Midbrain (tissue), 1 donor: ENCODE data around the gene SLC22A3.
"Not testable (repeated sequence)": the region's sequence is repeated elsewhere in the genome, so short reads cannot be mapped to it uniquely, and the experiment has no call there.

Experiments used
- DNase-seq: peaks from one replicate; lab custom pipeline; 2025; lab: John Stamatoyannopoulos, UW

Gene SLC22A3

DNA sequence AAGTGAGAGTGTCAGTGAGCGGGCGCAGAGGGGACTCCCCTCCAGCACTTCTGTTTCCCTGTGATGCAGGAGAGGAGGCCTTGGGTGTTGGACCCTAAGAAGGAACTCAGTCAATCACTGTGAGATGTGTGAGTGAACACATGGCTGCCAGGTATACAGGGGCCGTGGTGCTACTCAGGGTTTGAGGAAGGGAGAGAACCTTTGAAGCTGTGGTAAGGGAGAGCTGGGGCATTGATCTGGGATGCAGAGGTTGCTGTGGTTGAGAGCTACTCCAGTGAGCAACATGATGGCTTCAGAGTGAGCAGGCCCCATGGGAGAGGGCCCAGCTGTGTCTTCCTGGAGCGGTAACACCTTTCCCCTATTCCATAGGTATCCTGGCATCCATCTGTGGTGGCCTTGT, 99.2 kb downstream of the SLC22A3 start:
- no peak for DNase-seq

DNA sequence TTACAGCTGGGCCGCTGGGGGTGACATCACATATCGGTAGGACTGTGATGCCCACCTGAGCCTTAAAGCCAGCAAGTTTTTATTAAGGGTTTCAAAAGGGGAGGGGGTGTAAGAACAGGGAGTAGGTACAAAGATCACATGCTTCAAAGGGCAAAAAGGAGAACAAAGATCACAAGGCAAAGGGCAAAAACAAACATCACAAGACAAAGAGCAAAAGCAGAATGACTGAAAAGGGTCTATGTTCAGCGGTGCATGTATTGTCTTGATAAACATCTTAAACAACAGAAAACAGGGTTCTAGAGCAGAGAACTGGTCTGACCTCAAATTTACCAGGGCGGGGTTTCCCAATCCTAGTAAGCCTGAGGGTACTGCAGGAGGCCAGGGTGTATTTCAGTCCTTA, 101.6 kb downstream of the SLC22A3 start:
- not testable (repeated sequence) for DNase-seq

DNA sequence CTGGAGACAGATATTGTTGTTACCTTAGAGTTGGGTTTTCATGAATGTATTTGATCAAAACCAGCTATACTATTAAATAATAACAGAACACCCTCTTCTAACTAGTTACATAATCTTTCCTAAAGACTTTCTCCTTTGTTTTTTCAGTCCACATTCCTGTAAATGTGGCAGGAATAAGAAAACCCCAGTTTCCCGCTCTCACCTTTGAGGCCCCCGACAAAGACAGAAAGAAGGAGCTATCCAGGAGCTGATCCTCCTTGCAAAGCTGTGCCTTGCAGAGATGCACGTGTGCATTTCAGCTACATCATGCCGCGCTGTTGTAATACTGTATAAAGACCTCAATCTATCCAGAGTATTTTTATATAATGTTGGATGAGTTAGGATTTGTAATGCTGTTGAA, 102.7 kb downstream of the SLC22A3 start:
- DNase-seq, result no peak

DNA sequence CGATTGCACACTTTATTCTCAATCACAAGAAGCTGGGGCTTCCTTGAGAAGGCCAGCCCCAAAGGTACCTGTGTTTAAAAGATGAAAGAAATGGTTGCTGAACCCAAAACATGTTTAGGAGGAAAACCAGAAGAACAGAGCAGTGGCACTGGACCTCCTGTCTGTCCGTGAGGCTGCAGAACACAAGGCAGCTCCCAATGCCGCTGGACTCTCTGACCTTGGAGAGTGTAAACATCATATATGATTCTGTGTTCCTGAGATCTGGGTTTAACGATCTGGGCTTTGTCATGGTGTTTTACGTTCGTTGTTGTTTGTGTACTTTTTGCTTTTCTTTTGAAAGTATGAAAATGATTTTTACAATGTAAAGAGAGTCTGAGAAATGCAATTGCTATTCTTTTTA, 106.1 kb downstream of the SLC22A3 start:
- DNase-seq, result no peak

DNA sequence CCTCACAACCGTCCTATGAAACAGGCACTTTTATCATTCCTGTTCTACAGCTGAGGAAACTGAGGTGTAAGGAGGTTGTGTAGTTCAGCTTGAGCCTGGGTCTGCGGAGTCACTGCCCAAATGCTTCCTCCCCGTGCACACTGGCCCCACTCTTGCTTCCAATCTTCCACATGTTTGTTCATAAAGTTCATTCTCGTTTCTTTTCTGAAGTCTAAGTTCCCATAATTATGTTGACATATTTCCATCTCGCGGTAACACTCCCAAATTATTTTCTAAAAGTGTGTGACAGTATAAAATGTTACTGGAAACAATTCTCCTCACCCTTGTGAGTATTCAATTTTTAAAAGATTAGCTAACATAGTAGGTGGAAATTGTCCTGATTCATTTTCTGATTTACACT, 106.9 kb downstream of the SLC22A3 start:
- DNase-seq, result no peak

DNA sequence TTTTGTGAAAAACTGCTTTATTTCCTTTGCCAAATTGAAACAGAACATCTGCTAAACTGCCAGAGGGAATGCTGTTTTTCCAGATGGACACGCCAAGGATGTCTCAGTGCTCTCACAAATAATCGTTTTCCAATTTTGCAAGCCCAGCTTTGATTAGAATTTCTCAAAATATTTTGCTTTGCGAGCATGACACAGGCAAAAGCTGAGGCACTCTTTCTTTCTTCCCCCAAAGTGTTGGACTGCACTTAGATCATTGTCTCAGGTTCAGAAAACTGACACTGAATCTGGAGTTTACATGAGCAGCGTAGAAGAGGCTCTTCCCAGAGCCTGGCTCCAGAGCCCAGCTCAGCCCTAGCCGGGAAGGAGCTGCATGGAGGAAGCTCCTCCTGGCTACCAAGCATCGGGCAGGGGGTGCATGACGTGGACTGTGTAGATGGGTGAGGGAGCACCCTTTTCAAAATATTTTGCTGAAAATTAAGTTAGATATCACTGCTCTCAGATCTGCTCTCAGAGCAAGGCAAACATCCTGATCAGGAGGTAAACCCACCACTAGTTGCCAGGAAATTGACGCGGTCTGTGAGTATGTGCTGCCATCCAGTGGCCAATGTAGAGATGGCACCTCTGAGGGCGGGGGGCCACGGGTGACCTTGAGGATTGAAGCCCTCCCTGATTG, 107.5 kb downstream of the SLC22A3 start:
- peak; percentile 66 for DNase-seq

DNA sequence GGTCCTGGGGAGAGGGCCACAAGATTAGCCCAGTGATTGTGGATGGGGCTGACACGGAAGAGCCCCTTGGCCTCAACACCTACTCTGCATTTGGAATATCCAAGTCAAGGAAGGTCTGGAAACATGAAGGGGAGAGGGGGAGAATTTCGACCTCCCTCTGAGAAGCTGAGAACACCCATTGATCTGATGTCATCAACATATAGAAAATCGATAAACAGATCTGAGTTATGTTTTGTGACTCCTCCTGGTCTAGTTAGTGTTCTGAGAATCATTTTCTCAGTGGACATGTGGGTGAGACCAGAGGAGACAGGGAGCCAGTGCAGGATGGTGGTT, 108.0 kb downstream of the SLC22A3 start:
- no peak for DNase-seq

DNA sequence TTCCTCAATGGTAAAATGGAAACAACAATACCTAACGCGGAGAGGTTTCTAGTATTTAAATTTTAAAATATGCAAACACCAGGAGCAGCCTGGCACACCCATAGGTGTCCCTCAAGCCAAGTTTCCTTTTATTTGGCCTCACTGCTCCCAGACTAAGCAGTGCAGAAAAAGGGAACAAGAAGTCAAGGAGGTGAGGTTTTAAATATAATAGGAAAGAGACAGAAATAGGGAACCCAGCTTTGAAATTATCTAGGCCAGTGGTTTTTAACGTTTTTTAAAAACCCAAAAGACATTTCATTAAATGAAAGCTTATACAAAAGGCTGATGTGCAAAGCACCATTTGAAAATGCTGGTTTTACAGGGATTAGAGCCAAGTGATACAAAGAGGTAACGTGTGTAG, 109.6 kb downstream of the SLC22A3 start:
- DNase-seq, result no peak

DNA sequence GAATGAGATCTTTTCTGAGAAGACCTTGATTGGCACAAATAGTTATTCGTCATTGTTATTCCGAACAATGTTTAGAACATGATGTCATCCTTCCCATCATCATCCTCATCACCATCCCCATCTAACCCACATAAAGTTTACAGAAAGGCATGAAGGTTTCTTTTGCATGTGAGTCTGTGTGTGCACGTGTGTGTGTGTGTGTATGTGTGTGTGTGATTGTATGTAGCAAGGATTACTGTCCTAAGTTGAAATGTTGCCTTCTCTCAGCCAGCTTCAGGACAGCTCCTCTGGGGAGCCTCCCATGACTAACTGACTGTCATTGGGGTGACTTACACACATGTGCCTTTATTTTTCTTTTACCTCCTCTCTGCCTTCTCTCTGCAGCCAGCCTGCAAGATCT, 113.5 kb downstream of the SLC22A3 start:
- DNase-seq, result no peak

DNA sequence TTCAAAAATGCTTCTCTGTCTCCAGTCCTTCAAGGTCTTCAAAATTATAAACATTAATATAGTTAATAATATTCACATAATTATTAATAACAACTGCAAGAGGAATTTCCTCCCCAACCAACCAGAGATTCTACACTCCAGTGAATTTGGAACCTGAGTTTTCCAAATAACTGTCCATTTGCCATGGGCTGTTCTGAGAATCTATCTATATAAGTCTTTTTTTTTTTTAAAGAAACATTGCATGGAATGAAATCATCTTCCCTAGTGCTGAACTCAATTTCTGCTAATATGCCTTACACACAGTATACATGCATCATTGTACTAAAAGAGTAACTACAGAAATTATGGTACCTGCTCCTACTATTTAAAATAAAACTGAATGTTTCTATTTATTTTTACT, 113.9 kb downstream of the SLC22A3 start:
- DNase-seq, result no peak

DNA sequence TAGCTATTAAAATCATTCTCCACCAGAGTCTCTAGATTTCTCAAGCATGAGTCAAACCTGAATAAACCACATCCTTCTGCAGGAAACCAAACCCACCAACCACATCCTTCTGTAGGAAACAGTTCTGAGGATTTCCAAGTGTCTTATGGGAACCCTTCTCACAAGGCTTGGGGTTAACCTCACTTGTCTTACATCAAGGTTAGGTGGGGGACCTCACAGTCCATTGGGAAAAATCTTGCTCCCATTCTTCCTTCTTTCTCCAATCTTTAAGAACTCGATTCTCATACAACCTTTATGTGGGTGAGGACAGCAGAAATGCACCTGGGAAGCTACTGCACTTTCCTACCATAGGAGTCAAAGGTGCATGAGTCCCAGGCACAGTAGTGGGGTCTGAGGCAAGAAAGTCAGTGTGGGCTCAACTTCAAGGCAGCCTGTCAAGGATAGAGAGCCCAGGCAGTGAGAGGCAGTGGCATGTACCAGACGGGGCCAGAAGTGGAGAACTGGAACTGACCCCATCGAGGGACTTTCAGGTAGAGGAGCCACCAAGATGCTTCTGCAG, 114.5 kb downstream of the SLC22A3 start:
- DNase-seq, result no peak

DNA sequence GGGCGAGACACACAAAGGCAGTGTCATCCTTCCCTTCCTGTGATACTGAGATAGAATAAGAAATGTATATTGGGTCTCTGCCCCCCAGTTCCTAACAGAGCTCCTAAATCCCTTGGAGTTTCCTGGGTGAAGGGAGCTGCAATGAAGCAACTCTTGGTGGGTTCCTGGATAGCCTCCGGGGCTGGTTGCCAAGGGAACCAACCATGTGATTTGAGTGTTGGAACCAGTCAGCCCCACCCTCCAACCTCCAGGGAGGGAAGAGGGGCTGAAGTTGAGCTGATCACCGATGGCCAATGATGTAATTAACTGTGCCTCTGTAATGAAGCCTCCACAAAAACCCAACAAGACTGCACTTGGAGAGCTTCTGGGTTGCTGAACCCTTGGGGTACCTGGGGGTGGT, 116.6 kb downstream of the SLC22A3 start:
- no peak for DNase-seq

DNA sequence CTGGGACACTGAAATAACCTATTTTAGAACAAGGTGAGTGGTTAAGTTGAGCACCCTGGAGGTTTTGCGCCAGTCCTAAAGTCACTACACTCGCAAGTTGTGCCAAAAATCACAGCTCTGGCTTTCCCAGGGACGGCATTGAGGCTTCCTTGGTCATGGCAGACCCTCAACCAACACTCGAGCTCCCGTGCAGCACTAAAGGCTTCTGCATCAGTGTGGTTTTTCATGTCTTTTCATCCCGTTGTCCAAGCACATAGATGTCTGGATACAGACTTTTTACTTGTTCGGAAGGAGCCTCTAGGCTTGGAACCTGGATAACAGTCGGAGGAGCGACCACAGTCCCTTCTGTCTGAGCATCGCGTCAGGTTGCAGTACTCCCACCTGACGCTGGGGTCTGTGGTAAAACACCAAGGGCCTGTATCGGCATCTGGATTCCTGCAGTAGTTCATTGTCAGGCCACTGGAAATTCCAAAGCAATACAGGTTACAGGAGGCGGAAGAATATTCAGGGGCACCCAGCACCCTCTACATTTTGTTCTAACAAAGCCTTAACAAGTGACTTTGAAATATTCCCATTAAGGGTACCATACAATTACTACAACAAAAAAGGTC, 119.2 kb downstream of the SLC22A3 start:
- DNase-seq, result not testable (repeated sequence)

DNA sequence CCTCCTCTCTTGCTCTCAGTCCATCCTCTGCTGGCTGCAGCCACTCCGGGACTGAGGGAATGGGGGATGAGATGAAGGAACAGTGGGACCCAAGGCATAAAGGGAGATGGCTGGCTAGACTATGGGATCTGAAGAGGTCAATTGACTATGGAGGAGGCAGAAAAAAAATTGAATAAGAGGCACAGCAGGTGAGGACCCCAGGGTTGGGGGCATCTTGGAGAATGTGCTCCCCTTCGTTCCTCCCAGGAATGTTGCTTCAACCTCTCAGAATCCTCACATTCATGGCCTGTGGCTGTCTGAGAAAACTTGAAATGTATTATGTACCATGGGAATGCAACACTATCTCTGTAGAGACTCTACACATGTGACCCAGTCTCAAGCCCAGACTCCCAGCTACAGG, 121.0 kb downstream of the SLC22A3 start:
- DNase-seq, result no peak

DNA sequence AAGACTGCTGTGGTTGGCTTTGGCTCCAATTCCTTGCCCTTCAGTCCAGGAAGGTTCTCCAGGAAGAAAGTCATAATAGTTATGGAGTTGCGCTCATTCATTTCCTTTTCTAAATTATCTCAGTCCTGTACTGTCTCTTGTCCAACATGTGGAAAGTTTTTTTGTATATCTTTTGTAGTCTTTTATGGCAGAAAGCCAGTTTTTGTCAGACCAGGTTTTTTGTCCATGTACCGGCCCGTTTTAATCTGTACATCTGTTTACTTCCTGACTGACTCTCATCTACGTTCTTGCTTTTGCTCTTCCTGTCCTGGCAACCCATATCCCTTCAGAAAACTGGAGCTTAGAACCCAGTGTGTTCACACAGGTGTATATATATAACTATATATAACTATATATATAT, 127.9 kb downstream of the SLC22A3 start:
- not testable (repeated sequence) for DNase-seq

DNA sequence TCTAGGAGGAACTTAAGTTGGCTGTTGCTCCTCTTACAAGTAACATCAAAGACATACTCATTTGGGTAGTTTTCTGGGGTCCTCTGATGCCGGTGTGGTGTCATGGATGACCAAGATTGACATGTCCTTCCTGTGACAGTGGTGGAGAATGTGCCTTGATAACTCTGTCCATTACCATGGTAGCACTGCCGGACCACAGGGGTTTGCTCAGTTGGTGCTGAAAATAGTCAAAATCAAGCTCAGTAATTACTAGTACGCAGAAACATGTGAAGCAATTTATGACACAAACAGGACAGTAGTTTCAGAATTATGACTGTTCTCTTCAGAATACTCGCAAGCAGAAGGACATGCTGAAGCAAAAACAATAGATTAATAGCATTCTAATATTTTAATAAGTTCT, 128.9 kb downstream of the SLC22A3 start:
- not testable (repeated sequence) for DNase-seq

DNA sequence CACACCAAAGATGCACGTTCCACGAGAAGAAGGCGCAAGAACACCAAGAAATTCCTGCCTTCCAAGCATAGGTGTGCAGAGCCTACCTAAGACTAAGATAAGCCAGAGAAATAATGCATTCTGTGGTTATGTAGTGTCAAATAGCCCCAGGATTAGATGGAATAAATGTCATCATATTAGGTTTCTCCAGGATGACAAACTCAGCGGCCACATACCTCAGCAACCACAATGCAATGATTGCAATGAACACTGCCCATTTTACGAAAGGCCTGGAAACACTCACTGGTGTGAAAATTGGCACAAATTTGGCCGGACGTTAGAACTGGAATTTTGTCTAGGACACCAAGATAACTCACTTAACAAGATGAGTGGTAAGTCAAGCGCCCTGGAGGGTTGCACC, 129.7 kb downstream of the SLC22A3 start:
- DNase-seq, result no peak

DNA sequence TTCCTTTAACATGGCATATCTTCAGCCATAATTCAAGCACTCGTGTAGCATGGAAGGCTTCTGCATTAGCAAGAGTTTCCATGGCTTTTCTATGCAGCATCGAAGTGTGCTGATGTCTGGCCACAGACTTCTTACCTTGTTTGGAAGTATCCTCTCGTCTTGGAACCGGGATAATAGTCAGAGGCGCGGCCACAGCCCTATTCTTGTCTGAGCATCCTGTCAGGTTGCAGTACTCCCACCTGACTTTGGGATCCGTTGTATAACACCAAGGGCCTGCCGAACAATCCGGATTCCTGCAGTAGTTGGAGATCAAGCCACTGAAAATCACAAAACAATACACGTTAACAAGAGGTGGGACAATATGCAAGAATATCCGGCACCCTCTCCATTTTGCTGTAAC, 138.9 kb downstream of the SLC22A3 start:
- no peak for DNase-seq

DNA sequence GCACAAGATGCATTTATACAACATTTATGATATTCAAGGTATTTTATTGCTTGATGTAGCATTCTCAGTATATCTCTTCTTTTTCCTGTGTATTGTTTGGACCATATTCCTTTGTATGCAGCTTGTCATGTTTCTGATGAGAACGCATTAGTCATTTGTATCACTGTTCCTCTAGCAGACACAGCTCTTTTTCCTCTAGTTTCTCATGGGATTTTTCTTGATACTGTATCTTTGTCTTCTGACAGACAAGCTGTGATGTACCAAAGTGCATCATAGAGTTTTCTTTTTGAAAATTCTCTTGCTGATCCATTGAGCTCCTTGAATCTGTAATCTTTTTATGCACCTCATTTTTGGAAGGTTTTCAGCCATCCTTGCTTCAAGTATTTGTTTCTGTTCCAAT, 140.9 kb downstream of the SLC22A3 start:
- no peak for DNase-seq

DNA sequence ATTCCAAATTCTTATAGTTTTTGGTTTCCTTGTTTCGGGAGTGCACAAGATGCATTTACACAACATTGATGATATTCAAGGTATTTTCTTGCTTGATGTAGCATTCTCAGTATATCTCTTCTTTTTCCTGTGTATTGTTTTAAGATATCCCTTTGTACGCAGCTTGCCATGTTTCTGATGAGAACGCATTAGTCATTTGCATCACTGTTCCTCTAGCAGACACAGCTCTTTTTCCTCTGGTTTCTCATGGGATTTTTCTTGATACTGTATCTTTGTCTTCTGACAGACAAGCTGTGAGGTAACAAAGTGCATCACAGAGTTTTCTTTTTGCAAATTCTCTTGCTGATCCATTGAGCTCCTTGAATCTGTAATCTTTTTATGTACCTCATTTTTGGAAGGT, 146.4 kb downstream of the SLC22A3 start:
- DNase-seq, result no peak

DNA sequence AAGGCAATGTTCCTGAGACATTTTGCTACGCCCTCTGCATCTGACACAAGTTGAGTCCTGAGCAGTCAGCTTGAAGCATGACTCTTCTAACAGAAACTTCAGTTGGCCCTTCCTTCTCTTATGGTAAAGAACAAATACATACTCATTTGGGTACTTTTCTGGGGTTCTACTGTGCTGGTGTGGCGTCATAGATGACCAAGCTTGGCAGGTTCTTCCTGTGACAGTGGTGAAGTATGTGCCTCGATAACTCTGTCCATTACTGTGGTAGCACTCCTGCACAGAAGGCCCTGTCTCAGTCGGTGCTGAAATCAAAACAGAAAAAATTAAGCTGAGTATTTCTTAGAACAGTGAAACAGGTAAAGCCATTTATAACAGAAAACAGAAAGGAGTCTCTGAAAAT, 152.5 kb downstream of the SLC22A3 start:
- no peak for DNase-seq
